ENCODE results near the gene ARMC9.

The ARMC9 gene

GRCh38 chr2:231257763-231258162 lies 59.3 kb downstream of the ARMC9 start:
- TF ChIP-seq REST (IDR thresholded peaks at IDR 0.05; ENCODE audit: insufficient read depth in 1 of 2, low read depth in 2 of 2, low read length in 2 of 2): no peak
- no peak for TF ChIP-seq POLR2AphosphoS5 (IDR thresholded peaks at IDR 0.05; ENCODE audit: low read depth, low read length)
- no peak for TF ChIP-seq SIN3A (IDR thresholded peaks at IDR 0.05; ENCODE audit: borderline replicate concordance, insufficient read depth, low read length)
- TF ChIP-seq TAF1 (IDR thresholded peaks at IDR 0.05; ENCODE audit: borderline replicate concordance, insufficient read depth, low read length): no peak
- no peak for TF ChIP-seq FOXP2 (optimal IDR thresholded peaks at IDR 0.05; ENCODE audit: borderline replicate concordance, extremely low read depth, extremely low read length, insufficient read depth)

GRCh38 chr2:231258701-231259100 lies 60.3 kb downstream of the ARMC9 start:
- TF ChIP-seq POLR2AphosphoS5 (IDR thresholded peaks at IDR 0.05; ENCODE audit: low read depth, low read length) (no peak), REST (IDR thresholded peaks at IDR 0.05; ENCODE audit: insufficient read depth in 1 of 2, low read depth in 2 of 2, low read length in 2 of 2) (no peak), TAF1 (IDR thresholded peaks at IDR 0.05; ENCODE audit: borderline replicate concordance, insufficient read depth, low read length) (no peak), SIN3A (IDR thresholded peaks at IDR 0.05; ENCODE audit: borderline replicate concordance, insufficient read depth, low read length) (no peak), FOXP2 (optimal IDR thresholded peaks at IDR 0.05; ENCODE audit: borderline replicate concordance, extremely low read depth, extremely low read length, insufficient read depth) (no peak)

- TF ChIP-seq POLR2AphosphoS5 (IDR thresholded peaks at IDR 0.05; ENCODE audit: low read depth, low read length) (no peak), SIN3A (IDR thresholded peaks at IDR 0.05; ENCODE audit: borderline replicate concordance, insufficient read depth, low read length) (no peak), TAF1 (IDR thresholded peaks at IDR 0.05; ENCODE audit: borderline replicate concordance, insufficient read depth, low read length) (no peak), FOXP2 (optimal IDR thresholded peaks at IDR 0.05; ENCODE audit: borderline replicate concordance, extremely low read depth, extremely low read length, insufficient read depth) (no peak), REST (IDR thresholded peaks at IDR 0.05; ENCODE audit: insufficient read depth in 1 of 2, low read depth in 2 of 2, low read length in 2 of 2) (no peak)
Measured at GRCh38 chr2:231259104-231259503, 60.7 kb downstream of the ARMC9 start.

- TF ChIP-seq REST (IDR thresholded peaks at IDR 0.05; ENCODE audit: insufficient read depth in 1 of 2, low read depth in 2 of 2, low read length in 2 of 2) (no peak), TAF1 (IDR thresholded peaks at IDR 0.05; ENCODE audit: borderline replicate concordance, insufficient read depth, low read length) (peak; percentile 34; the same call in 1 of the 2 replicates), SIN3A (IDR thresholded peaks at IDR 0.05; ENCODE audit: borderline replicate concordance, insufficient read depth, low read length) (peak; percentile 69; the same call in 1 of the 2 replicates), POLR2AphosphoS5 (IDR thresholded peaks at IDR 0.05; ENCODE audit: low read depth, low read length) (no peak), FOXP2 (optimal IDR thresholded peaks at IDR 0.05; ENCODE audit: borderline replicate concordance, extremely low read depth, extremely low read length, insufficient read depth) (peak; percentile 43)
Measured at GRCh38 chr2:231260442-231261208, 62.2 kb downstream of the ARMC9 start.

Data from PFSK-1 (cell line).